ENCODE measurements around the gene SORCS3.

DNA sequence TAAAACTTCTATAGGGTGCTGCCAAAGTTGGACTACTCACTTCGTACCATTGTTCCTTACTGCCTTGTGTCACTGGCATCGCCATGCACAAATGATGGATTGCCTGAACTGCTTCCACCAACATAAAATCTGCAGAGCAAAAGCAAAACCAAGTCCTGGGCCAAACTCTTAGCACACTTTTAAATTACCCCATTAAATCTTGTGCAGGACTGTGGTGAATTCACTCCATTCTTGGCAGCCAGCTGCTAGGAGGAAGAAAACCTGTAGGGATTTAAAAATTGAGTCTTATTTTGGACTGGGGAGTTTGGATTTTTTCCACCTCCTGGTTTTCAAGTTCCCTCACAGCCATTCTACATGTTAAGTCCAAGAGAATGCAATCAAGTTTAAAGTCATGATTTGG, 646.9 kb downstream of the SORCS3 start:
- TF ChIP-seq TAF1 (IDR thresholded peaks at IDR 0.05; ENCODE audit: borderline replicate concordance, low read depth, low read length) (no peak), ATF3 (IDR thresholded peaks at IDR 0.05; ENCODE audit: borderline replicate concordance, extremely low read depth, low read depth, low read length) (no peak), NFYB (IDR thresholded peaks at IDR 0.05; ENCODE audit: insufficient read depth, low read depth, low read length) (no peak), RAD21 (IDR thresholded peaks at IDR 0.05; ENCODE audit: insufficient read depth, low read depth, low read length) (no peak), MXI1 (IDR thresholded peaks at IDR 0.05; ENCODE audit: low read depth, low read length) (no peak), SIN3A (IDR thresholded peaks at IDR 0.05; ENCODE audit: low read depth, low read length) (no peak), MAX (IDR thresholded peaks at IDR 0.05; ENCODE audit: low read depth, low read length) (no peak), NRF1 (conservative IDR thresholded peaks at IDR 0.05; ENCODE audit: low read depth, low read length) (no peak), RELA (IDR thresholded peaks at IDR 0.05; ENCODE audit: borderline replicate concordance, partially characterized antibody) (no peak), SUPT20H (IDR thresholded peaks at IDR 0.05; ENCODE audit: borderline replicate concordance, control insufficient read depth, low read depth, low read length) (no peak), CREB1 (IDR thresholded peaks at IDR 0.05; ENCODE audit: low read depth) (no peak), POLR2AphosphoS5 (IDR thresholded peaks at IDR 0.05; ENCODE audit: low read length) (no peak)
- TF ChIP-seq, protein P1, sequence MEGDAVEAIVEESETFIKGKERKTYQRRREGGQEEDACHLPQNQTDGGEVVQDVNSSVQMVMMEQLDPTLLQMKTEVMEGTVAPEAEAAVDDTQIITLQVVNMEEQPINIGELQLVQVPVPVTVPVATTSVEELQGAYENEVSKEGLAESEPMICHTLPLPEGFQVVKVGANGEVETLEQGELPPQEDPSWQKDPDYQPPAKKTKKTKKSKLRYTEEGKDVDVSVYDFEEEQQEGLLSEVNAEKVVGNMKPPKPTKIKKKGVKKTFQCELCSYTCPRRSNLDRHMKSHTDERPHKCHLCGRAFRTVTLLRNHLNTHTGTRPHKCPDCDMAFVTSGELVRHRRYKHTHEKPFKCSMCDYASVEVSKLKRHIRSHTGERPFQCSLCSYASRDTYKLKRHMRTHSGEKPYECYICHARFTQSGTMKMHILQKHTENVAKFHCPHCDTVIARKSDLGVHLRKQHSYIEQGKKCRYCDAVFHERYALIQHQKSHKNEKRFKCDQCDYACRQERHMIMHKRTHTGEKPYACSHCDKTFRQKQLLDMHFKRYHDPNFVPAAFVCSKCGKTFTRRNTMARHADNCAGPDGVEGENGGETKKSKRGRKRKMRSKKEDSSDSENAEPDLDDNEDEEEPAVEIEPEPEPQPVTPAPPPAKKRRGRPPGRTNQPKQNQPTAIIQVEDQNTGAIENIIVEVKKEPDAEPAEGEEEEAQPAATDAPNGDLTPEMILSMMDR (IDR thresholded peaks at IDR 0.05 in 2 of 3, conservative IDR thresholded peaks at IDR 0.05 in 1 of 3; ENCODE audit: control insufficient read depth in 2 of 3, extremely low read depth in 1 of 3, insufficient read depth in 1 of 3, low read depth in 3 of 3, low read length in 3 of 3), result no peak

Data from GM12878 (cell line).